DND-41 (cell line): ENCODE measurements around the gene HTT.

ENCODE experiments used
- CTCF ChIP-seq: IDR thresholded peaks from 2 replicates; pipeline ENCODE4 v1.5.1; 2012; ENCODE audit warnings: borderline replicate concordance, low read length, moderate library complexity, mild to moderate bottlenecking; ENCODE audit not compliant: poor library complexity, severe bottlenecking; ENCODE audit errors: extremely low read depth
- EZH2 ChIP-seq: IDR thresholded peaks from 3 replicates; pipeline ENCODE4 v1.6.1; 2012; ENCODE audit warnings: borderline replicate concordance, low read depth, mild to moderate bottlenecking, moderate library complexity, low read length, inconsistent platforms; ENCODE audit not compliant: severe bottlenecking

GRCh38 chr4:3203971-3204431 is 129.5 kb downstream of the HTT start:
- TF ChIP-seq EZH2: no peak
- TF ChIP-seq CTCF: no peak
